Loucy (cell line): ENCODE results near the gene CEP41.

Source experiments
- H2AFZ ChIP-seq: fragments of 200-600 bp; sonication (generic); 2 replicates; pipeline ENCODE4 v1.6.0; 2016; ENCODE audit warnings: antibody characterized with exemption, mild to moderate bottlenecking, low read length, moderate library complexity
- H3F3A ChIP-seq: fragments of 200-600 bp; 2 replicates; pipeline ENCODE4 v1.6.0; 2016; ENCODE audit warnings: antibody characterized with exemption, low read depth, mild to moderate bottlenecking
- H3K27me3 ChIP-seq: fragments of 200-600 bp; sonication (generic); 2 replicates; pipeline ENCODE4 v1.6.1; 2014; ENCODE audit warnings: low read length, mild to moderate bottlenecking; ENCODE audit not compliant: insufficient read depth, poor library complexity, severe bottlenecking
- H3K36me3 ChIP-seq: fragments of 200-600 bp; sonication (generic); 2 replicates; pipeline ENCODE4 v1.6.1; 2016; ENCODE audit warnings: low read length; ENCODE audit not compliant: insufficient read depth
- H3K4me1 ChIP-seq: fragments of 200-600 bp; sonication (generic); 2 replicates; pipeline ENCODE4 v1.5.1; 2014; ENCODE audit warnings: low read length, mild to moderate bottlenecking; ENCODE audit not compliant: insufficient read depth, poor library complexity, severe bottlenecking
- H3K4me2 ChIP-seq: fragments of 200-600 bp; sonication (generic); 2 replicates; pipeline ENCODE4 v1.6.0; 2014; ENCODE audit warnings: antibody characterized with exemption, low read length, low read depth, mild to moderate bottlenecking; ENCODE audit not compliant: poor library complexity, severe bottlenecking
- H3K4me3 ChIP-seq: fragments of 200-600 bp; sonication (generic); 2 replicates; pipeline ENCODE4 v1.5.1; 2014; ENCODE audit warnings: low read length, mild to moderate bottlenecking, mixed read lengths; ENCODE audit not compliant: poor library complexity, severe bottlenecking
- H3K79me2 ChIP-seq: fragments of 200-600 bp; sonication (generic); 2 replicates; pipeline ENCODE4 v1.6.1; 2014; ENCODE audit warnings: low read length; ENCODE audit not compliant: insufficient read depth
- H3K9ac ChIP-seq: fragments of 200-600 bp; sonication (generic); 2 replicates; pipeline ENCODE4 v1.6.0; 2014; ENCODE audit warnings: mild to moderate bottlenecking, low read depth, low read length, moderate library complexity; ENCODE audit not compliant: poor library complexity, severe bottlenecking
- H3K9me2 ChIP-seq: fragments of 200-600 bp; sonication (generic); replicated peaks from 2 replicates; pipeline ENCODE4 v1.6.1; 2016; ENCODE audit warnings: low read depth, low read length, mixed read lengths
- H3K9me3 ChIP-seq: fragments of 200-600 bp; sonication (generic); 2 replicates; pipeline ENCODE4 v1.6.1; 2014; ENCODE audit warnings: mild to moderate bottlenecking, antibody characterized with exemption, low read length, low read depth; ENCODE audit not compliant: insufficient read depth
- H4K20me1 ChIP-seq: fragments of 200-600 bp; sonication (generic); 2 replicates; pipeline ENCODE4 v1.6.0; 2014; ENCODE audit warnings: antibody characterized with exemption, low read length, mild to moderate bottlenecking; ENCODE audit not compliant: insufficient read depth, poor library complexity, severe bottlenecking
- EZH2phosphoT487 ChIP-seq: fragments of 200-600 bp; IDR thresholded peaks from 2 replicates; pipeline ENCODE4 v1.6.1; 2018; ENCODE audit warnings: antibody characterized with exemption, mild to moderate bottlenecking, moderate library complexity, borderline replicate concordance
- TF ChIP-seq, protein P1 (sequence below): fragments of 200-600 bp; sonication (generic); conservative IDR thresholded peaks from 2 replicates; pipeline ENCODE4 v1.5.1; 2014; ENCODE audit warnings: mild to moderate bottlenecking, antibody characterized with exemption, low read length

The CEP41 gene

DNA sequence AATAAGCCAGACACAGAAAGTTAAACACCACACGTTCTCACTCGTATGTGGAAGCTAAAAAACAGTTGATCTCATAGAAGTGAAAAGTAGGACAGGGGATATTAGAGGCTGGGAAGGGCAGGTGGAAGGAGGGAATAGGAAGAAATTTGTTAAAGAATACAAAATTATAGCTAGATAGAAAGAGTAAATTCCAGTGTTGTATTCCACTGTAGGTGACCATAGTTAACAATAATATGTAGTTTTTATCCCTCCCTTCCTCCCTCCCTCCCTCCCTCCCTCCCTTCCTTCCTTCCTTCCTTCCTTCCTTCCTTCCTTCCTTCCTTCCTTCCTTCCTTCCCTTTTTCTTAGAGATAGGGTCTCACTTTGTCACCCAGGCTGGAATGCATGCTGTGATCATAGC lies 31.2 kb upstream of the CEP41 start:
- no peaks in the 10 kb centered on the region for H3K36me3 ChIP-seq
- H3K9me3 ChIP-seq: no peaks in the 10 kb centered on the region
- H3K9me2 ChIP-seq: no peaks in the 10 kb centered on the region
- no peak overlapping the region for H2AFZ ChIP-seq
- H3K4me2 ChIP-seq: no peak overlapping the region
- H3K79me2 ChIP-seq: no peaks in the 10 kb centered on the region
- H3K4me3 ChIP-seq: no peak overlapping the region
- no peaks in the 10 kb centered on the region for H3K27me3 ChIP-seq
- no peak overlapping the region for H3K9ac ChIP-seq
- H3K4me1 ChIP-seq: peaks cover 15% of the 10 kb centered on the region
- TF ChIP-seq, protein P1, sequence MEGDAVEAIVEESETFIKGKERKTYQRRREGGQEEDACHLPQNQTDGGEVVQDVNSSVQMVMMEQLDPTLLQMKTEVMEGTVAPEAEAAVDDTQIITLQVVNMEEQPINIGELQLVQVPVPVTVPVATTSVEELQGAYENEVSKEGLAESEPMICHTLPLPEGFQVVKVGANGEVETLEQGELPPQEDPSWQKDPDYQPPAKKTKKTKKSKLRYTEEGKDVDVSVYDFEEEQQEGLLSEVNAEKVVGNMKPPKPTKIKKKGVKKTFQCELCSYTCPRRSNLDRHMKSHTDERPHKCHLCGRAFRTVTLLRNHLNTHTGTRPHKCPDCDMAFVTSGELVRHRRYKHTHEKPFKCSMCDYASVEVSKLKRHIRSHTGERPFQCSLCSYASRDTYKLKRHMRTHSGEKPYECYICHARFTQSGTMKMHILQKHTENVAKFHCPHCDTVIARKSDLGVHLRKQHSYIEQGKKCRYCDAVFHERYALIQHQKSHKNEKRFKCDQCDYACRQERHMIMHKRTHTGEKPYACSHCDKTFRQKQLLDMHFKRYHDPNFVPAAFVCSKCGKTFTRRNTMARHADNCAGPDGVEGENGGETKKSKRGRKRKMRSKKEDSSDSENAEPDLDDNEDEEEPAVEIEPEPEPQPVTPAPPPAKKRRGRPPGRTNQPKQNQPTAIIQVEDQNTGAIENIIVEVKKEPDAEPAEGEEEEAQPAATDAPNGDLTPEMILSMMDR: no peak
- TF ChIP-seq EZH2phosphoT487: no peak
- no peaks in the 10 kb centered on the region for H3F3A ChIP-seq
- H4K20me1 ChIP-seq: no peaks in the 10 kb centered on the region

DNA sequence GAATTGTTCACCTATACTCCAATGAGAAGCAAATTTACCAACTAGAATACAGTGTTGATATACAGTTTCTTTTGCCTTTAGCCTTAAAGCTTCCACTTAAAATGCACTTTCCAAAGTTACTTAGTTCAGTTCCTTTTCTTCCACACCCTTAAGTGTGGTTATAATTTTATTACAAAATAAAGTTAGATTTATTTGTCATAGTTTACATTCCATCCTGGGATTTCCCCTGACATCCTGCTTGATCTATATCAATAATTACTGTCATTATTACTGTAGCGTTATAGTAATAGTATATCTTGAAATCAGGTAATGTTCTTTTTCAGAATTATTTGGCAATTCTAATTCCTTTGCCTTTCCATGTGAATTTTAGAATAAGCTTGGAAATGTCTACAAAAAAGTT lies 27.8 kb upstream of the CEP41 start:
- Histone ChIP-seq H3K9me3 (no peaks in the 10 kb centered on the region), H3F3A (peaks cover 7% of the 10 kb centered on the region; the same call in 1 of the 2 replicates), H3K4me3 (no peak overlapping the region), H3K27me3 (no peaks in the 10 kb centered on the region), H3K79me2 (no peaks in the 10 kb centered on the region), H3K9me2 (no peaks in the 10 kb centered on the region), H3K4me2 (no peak overlapping the region), H3K36me3 (no peaks in the 10 kb centered on the region), H4K20me1 (no peaks in the 10 kb centered on the region), H3K9ac (no peak overlapping the region), H3K4me1 (peaks cover 16% of the 10 kb centered on the region), H2AFZ (no peak overlapping the region)
- TF ChIP-seq, protein P1: no peak
- TF ChIP-seq EZH2phosphoT487: no peak

DNA sequence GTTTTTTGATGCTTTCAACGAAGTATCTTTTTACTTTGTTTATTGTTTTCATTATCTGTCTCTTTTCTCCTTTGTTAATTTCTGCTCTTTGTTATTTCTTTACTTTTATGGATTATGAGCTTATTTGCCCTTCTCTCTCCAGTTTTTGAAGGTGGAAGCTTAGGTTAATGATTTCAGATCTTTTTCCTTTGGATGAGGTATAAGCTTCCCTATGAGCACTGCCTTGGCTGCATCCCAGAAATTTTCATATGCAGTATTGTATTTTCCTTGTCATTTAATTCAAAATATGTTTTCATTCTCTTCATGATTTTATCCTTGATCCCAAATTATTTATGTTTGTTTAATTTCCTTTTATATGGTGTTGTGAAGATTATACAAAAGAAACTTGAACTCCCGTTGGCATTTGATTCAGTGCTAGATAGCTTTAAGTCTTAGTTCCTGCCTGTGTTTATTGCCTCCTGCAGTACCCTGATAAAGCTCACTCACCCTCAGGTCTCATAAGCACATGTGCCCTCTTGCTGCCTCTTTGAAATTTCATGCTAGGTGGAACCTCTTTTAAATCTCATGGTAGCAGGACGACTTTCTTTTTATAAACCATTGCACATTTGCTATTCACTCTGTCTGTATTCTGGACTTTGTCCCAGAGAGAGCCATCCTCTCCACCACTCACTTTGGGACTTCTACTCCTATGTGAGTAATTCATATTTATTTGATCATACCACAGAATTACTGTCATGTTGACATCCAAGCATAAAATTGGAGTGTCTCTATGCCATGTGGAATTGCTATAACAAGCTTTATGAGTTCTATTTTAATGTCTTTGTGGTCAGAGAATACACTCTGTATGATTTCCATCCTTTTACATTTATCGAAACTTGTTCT lies 23.0 kb upstream of the CEP41 start:
- Histone ChIP-seq H2AFZ (peak overlapping the region; percentile 37; the same call in 1 of the 2 replicates), H3K9me2 (no peaks in the 10 kb centered on the region), H3K79me2 (no peaks in the 10 kb centered on the region), H3K9me3 (peaks cover 12% of the 10 kb centered on the region), H4K20me1 (no peaks in the 10 kb centered on the region), H3K9ac (peak overlapping the region; percentile 3), H3K36me3 (no peaks in the 10 kb centered on the region), H3F3A (peaks cover 7% of the 10 kb centered on the region; the same call in 1 of the 2 replicates), H3K4me3 (peak overlapping the region; percentile 28), H3K4me2 (peak overlapping the region; percentile 57), H3K27me3 (no peaks in the 10 kb centered on the region), H3K4me1 (peaks cover 13% of the 10 kb centered on the region)
- TF ChIP-seq EZH2phosphoT487: no peak
- TF ChIP-seq, protein P1: peak; percentile 29; the same call in 1 of the 2 replicates
